ENCODE measurements around the gene RNF10. TPM values are rescaled to one million over a fixed set of nuclear protein-coding genes. Genes with fewer than 3 reads are reported as not detected.
"Not testable (repeated sequence)": the region's sequence is repeated elsewhere in the genome, so short reads cannot be mapped to it uniquely, and the experiment has no call there.

Gene RNF10
- polyA plus RNA-seq, 2 donors, result 110 to 288 TPM

DNA sequence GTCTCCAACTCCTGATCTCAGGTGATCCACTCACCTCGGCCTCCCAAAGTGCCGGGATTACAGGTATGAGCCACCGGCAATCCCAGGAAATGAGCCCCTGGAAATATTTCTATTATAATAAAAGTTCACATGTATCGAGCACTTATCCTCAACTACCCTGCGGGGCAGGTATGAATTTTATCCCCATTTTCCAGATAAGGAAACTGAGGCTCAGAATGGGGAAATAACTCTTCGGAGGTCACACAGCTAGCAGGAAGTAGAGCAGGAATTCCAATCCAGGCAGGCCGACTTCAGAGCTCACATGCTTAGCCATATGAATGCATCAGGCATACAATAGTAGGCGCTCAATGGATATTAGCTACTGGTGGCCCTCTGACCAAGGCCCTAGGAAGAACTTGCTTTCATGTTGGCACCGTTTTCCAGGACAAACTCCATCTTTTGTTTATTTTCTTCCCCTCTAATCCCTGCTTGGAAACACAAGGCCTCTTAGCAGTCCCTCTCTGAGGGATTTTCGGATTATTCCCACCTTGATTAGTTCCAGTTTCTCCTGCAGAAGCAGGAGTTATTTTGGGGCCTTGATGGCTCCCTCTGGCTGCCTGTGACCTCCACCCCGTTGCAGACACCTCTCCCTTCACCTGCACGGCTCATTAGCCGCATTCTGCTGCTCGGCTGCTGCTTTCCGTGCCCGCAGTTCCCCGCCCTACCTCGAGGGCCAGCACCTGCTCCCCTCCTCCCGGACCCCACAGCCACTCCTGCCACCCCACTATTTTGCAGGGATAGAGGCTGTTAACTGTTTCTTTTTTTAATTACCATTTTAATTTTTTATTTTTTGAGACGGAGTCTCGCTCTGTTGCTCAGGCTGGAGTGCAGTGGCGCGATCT is 65.8 kb downstream of the RNF10 start:
- no peaks in the 10 kb centered on the region for H3K27me3 ChIP-seq (ENCODE audit: control insufficient read depth in 1 of 2, insufficient read depth in 2 of 2, low read length in 2 of 2)
- no peaks in the 10 kb centered on the region for H3K9me3 ChIP-seq (ENCODE audit: control insufficient read depth in 2 of 2, insufficient read depth in 1 of 2, low read depth in 1 of 2, low read length in 1 of 2)
- H3K27ac ChIP-seq (ENCODE audit: low read depth in 2 of 2, low read length in 1 of 2), result no peak overlapping the region
- WGBS, 2 donors, result 68 to 71% methylated on average over 23 of the region's 23 CpGs
- H3K4me3 ChIP-seq (ENCODE audit: low read depth in 1 of 2, low read length in 2 of 2), result no peak overlapping the region
- no peaks in the 10 kb centered on the region for H3K4me1 ChIP-seq (ENCODE audit: control insufficient read depth in 2 of 2, insufficient read depth in 2 of 2, low read length in 1 of 2)
- no peaks in the 10 kb centered on the region for H3K36me3 ChIP-seq (ENCODE audit: control insufficient read depth in 2 of 2, insufficient read depth in 2 of 2, low read length in 1 of 2)

DNA sequence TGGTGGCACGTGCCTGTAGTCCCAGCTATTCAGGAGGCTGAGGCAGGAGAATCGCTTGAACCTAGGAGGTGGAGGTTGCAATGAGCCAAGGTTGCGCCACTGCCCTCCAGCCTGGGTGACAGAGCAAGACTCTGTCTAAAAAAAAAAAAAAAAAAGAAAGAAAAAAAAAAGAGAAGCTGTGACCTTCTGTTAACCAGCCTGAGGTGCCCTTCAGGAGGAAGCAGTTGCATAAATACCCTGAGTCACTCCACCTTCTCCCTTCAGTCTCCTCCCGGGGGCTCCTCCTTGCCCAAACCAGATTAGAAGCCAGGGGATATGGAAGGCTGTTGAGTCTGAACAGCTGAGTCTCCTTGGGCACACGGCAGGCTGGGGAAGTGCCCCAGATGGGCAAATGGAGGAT is 68.3 kb downstream of the RNF10 start:
- H3K4me3 ChIP-seq (ENCODE audit: low read depth in 1 of 2, low read length in 2 of 2); H3K9me3 ChIP-seq (ENCODE audit: control insufficient read depth in 2 of 2, insufficient read depth in 1 of 2, low read depth in 1 of 2, low read length in 1 of 2); H3K4me1 ChIP-seq (ENCODE audit: control insufficient read depth in 2 of 2, insufficient read depth in 2 of 2, low read length in 1 of 2); H3K36me3 ChIP-seq (ENCODE audit: control insufficient read depth in 2 of 2, insufficient read depth in 2 of 2, low read length in 1 of 2); H3K27me3 ChIP-seq (ENCODE audit: control insufficient read depth in 1 of 2, insufficient read depth in 2 of 2, low read length in 2 of 2); H3K27ac ChIP-seq (ENCODE audit: low read depth in 2 of 2, low read length in 1 of 2): not testable (repeated sequence)
- WGBS, 2 donors, result 57 to 64% methylated on average over 5 of the region's 5 CpGs

DNA sequence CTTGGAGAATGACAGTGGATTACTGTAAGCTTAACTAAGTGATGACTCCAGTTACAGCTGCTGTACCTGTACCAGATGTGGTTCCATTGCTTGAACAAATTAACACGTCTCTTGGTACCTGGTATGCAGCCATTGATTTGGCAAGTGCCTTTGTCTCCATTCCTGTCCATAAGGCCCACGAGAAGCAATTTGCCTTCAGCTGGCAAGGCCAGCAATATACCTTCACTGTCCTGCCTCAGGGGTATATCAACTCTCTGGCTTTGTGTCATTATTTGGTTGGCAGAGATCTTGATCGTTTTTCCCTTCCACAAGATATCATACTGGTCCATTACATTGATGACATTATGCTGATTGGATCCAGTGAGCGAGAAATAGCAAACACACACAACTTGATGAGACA is 76.4 kb downstream of the RNF10 start:
- no peaks in the 10 kb centered on the region for H3K9me3 ChIP-seq (ENCODE audit: control insufficient read depth in 2 of 2, insufficient read depth in 1 of 2, low read depth in 1 of 2, low read length in 1 of 2)
- peaks cover 0 to 2% of the 10 kb centered on the region in 2 donors for H3K27me3 ChIP-seq (ENCODE audit: control insufficient read depth in 1 of 2, insufficient read depth in 2 of 2, low read length in 2 of 2)
- H3K27ac ChIP-seq (ENCODE audit: low read depth in 2 of 2, low read length in 1 of 2), result no peak overlapping the region
- no peaks in the 10 kb centered on the region for H3K36me3 ChIP-seq (ENCODE audit: control insufficient read depth in 2 of 2, insufficient read depth in 2 of 2, low read length in 1 of 2)
- H3K4me3 ChIP-seq (ENCODE audit: low read depth in 1 of 2, low read length in 2 of 2), result no peak overlapping the region
- no peaks in the 10 kb centered on the region for H3K4me1 ChIP-seq (ENCODE audit: control insufficient read depth in 2 of 2, insufficient read depth in 2 of 2, low read length in 1 of 2)
- WGBS, 2 donors, result 72 to 80% methylated on average over 4 of the region's 4 CpGs

GRCh38 chr12:120611534-120611933 is 77.4 kb downstream of the RNF10 start:
- not testable (repeated sequence) for H3K36me3 ChIP-seq (ENCODE audit: control insufficient read depth in 2 of 2, insufficient read depth in 2 of 2, low read length in 1 of 2); H3K9me3 ChIP-seq (ENCODE audit: control insufficient read depth in 2 of 2, insufficient read depth in 1 of 2, low read depth in 1 of 2, low read length in 1 of 2); H3K4me3 ChIP-seq (ENCODE audit: low read depth in 1 of 2, low read length in 2 of 2); H3K27ac ChIP-seq (ENCODE audit: low read depth in 2 of 2, low read length in 1 of 2); H3K27me3 ChIP-seq (ENCODE audit: control insufficient read depth in 1 of 2, insufficient read depth in 2 of 2, low read length in 2 of 2); H3K4me1 ChIP-seq (ENCODE audit: control insufficient read depth in 2 of 2, insufficient read depth in 2 of 2, low read length in 1 of 2)
- WGBS, 2 donors, result 80 to 90% methylated on average over 1 of the region's 1 CpG

DNA sequence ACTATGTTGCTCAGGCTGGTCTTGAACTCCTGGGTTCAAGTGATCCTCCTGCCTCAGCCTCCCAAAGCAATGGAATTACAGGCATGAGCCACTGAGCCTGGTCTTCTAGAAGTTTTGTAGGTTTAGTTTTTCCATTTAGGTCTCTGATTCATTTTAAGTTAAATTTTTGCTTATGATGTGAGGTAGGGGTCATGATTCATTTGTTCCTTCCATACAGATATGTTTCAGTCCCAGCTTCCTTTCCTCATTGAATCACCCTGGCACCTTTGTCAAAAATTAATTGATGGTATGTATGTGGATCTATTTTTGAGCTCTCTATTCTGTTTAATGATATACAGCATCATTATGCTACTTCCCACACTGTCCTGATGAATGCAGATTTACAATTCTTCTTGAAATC is 80.7 kb downstream of the RNF10 start:
- Histone ChIP-seq H3K9me3 (ENCODE audit: control insufficient read depth in 2 of 2, insufficient read depth in 1 of 2, low read depth in 1 of 2, low read length in 1 of 2) (no peaks in the 10 kb centered on the region), H3K4me3 (ENCODE audit: low read depth in 1 of 2, low read length in 2 of 2) (no peak overlapping the region), H3K27ac (ENCODE audit: low read depth in 2 of 2, low read length in 1 of 2) (no peak overlapping the region), H3K27me3 (ENCODE audit: control insufficient read depth in 1 of 2, insufficient read depth in 2 of 2, low read length in 2 of 2) (peaks cover 0 to 2% of the 10 kb centered on the region in 2 donors), H3K36me3 (ENCODE audit: control insufficient read depth in 2 of 2, insufficient read depth in 2 of 2, low read length in 1 of 2) (no peaks in the 10 kb centered on the region), H3K4me1 (ENCODE audit: control insufficient read depth in 2 of 2, insufficient read depth in 2 of 2, low read length in 1 of 2) (no peaks in the 10 kb centered on the region)

DNA sequence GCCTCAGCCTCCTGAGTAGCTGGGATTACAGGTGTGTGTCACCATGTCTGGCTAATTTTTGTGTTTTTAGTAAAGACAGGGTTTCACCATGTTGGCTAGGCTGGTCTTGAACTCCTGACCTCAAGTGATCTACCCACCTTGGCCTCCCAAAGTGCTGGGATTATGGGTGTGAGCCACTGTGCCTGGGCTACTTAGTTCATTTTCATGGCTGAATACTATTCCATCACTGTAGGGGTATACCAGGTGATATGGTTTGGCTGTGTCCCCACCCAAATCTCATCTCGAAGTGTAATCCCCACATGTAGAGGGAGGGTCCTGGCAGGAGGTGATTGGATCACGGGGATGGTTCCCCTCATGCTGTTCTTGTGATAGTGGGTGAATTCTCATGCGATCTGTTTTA is 83.0 kb downstream of the RNF10 start:
- not testable (repeated sequence) for H3K4me3 ChIP-seq (ENCODE audit: low read depth in 1 of 2, low read length in 2 of 2); H3K9me3 ChIP-seq (ENCODE audit: control insufficient read depth in 2 of 2, insufficient read depth in 1 of 2, low read depth in 1 of 2, low read length in 1 of 2); H3K36me3 ChIP-seq (ENCODE audit: control insufficient read depth in 2 of 2, insufficient read depth in 2 of 2, low read length in 1 of 2); H3K27ac ChIP-seq (ENCODE audit: low read depth in 2 of 2, low read length in 1 of 2); H3K27me3 ChIP-seq (ENCODE audit: control insufficient read depth in 1 of 2, insufficient read depth in 2 of 2, low read length in 2 of 2); H3K4me1 ChIP-seq (ENCODE audit: control insufficient read depth in 2 of 2, insufficient read depth in 2 of 2, low read length in 1 of 2)
- WGBS, 2 donors, result 90 to 92% methylated on average over 3 of the region's 3 CpGs

DNA sequence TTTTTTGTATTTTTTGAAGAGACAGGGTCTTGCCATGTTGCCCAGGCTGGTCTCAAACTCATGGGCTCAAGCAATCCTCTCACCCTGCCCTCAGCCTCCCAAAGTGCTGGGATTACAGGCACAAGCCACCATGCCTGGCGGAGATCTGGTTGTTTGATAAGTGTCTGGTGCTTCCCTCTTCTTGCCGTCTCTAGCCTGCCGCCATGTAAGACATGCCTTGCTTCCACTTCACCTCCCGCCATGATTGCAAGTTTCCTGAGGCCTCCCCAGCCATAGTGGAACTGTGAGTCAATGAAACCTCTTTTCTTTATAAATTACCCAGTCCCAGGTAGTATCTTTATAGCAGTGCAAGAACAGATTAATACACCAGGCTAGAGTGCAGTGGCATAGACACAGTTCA is 83.6 kb downstream of the RNF10 start:
- not testable (repeated sequence) for H3K4me3 ChIP-seq (ENCODE audit: low read depth in 1 of 2, low read length in 2 of 2); H3K27ac ChIP-seq (ENCODE audit: low read depth in 2 of 2, low read length in 1 of 2); H3K36me3 ChIP-seq (ENCODE audit: control insufficient read depth in 2 of 2, insufficient read depth in 2 of 2, low read length in 1 of 2); H3K9me3 ChIP-seq (ENCODE audit: control insufficient read depth in 2 of 2, insufficient read depth in 1 of 2, low read depth in 1 of 2, low read length in 1 of 2); H3K4me1 ChIP-seq (ENCODE audit: control insufficient read depth in 2 of 2, insufficient read depth in 2 of 2, low read length in 1 of 2); H3K27me3 ChIP-seq (ENCODE audit: control insufficient read depth in 1 of 2, insufficient read depth in 2 of 2, low read length in 2 of 2)
- WGBS, 2 donors, result 86 to 91% methylated on average over 4 of the region's 4 CpGs

- Histone ChIP-seq H3K9me3 (ENCODE audit: control insufficient read depth in 2 of 2, insufficient read depth in 1 of 2, low read depth in 1 of 2, low read length in 1 of 2) (no peaks in the 10 kb centered on the region), H3K27ac (ENCODE audit: low read depth in 2 of 2, low read length in 1 of 2) (no peak overlapping the region), H3K4me3 (ENCODE audit: low read depth in 1 of 2, low read length in 2 of 2) (no peak overlapping the region), H3K36me3 (ENCODE audit: control insufficient read depth in 2 of 2, insufficient read depth in 2 of 2, low read length in 1 of 2) (no peaks in the 10 kb centered on the region), H3K27me3 (ENCODE audit: control insufficient read depth in 1 of 2, insufficient read depth in 2 of 2, low read length in 2 of 2) (peaks cover 0 to 2% of the 10 kb centered on the region in 2 donors), H3K4me1 (ENCODE audit: control insufficient read depth in 2 of 2, insufficient read depth in 2 of 2, low read length in 1 of 2) (peaks cover 0 to 4% of the 10 kb centered on the region in 2 donors)
- WGBS, 2 donors, result 32 to 39% methylated on average over 8 of the region's 8 CpGs
Observed at GRCh38 chr12:120618954-120619615, 84.9 kb downstream of the RNF10 start.

DNA sequence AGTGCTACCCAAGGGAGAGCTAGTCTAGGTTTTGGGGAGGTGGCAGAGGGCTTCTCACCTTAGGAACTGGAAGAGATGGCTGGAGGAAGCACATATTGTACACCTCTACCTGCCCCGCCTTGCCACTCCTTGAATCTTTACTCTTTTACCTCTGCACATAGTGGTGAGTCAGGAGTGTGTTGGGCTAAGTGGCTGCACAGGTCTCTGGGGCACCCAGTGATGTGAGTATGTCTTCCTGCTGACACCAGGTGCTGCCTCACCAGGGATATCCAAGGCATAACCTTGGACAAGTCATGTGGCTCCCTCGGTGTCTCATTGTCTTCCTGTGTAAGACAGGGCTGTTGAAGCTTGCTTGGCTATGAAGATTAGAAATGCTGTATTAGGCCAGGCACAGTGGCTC is 86.5 kb downstream of the RNF10 start:
- no peaks in the 10 kb centered on the region for H3K36me3 ChIP-seq (ENCODE audit: control insufficient read depth in 2 of 2, insufficient read depth in 2 of 2, low read length in 1 of 2)
- no peaks in the 10 kb centered on the region for H3K9me3 ChIP-seq (ENCODE audit: control insufficient read depth in 2 of 2, insufficient read depth in 1 of 2, low read depth in 1 of 2, low read length in 1 of 2)
- no peak overlapping the region for H3K27ac ChIP-seq (ENCODE audit: low read depth in 2 of 2, low read length in 1 of 2)
- no peaks in the 10 kb centered on the region for H3K27me3 ChIP-seq (ENCODE audit: control insufficient read depth in 1 of 2, insufficient read depth in 2 of 2, low read length in 2 of 2)
- 73 to 77% methylated on average over 2 of the region's 2 CpGs for WGBS, 2 donors
- no peak overlapping the region for H3K4me3 ChIP-seq (ENCODE audit: low read depth in 1 of 2, low read length in 2 of 2)
- H3K4me1 ChIP-seq (ENCODE audit: control insufficient read depth in 2 of 2, insufficient read depth in 2 of 2, low read length in 1 of 2), result peaks cover 0 to 4% of the 10 kb centered on the region in 2 donors
